ENCODE measurements around the gene RFTN1.

The RFTN1 gene

GRCh38 chr3:16464511-16465148, 48.9 kb downstream of the RFTN1 start:
- no peak for DNase-seq (ENCODE audit: low spot score)

- DNase-seq (ENCODE audit: low spot score) = no peak
Measured at GRCh38 chr3:16463914-16464313, 49.6 kb downstream of the RFTN1 start.

GRCh38 chr3:16463119-16463518, 50.4 kb downstream of the RFTN1 start:
- DNase-seq (ENCODE audit: low spot score) = no peak

GRCh38 chr3:16462679-16463078, 50.8 kb downstream of the RFTN1 start:
- peak; percentile 44 for DNase-seq (ENCODE audit: low spot score)

- no peak for DNase-seq (ENCODE audit: low spot score)
Measured at GRCh38 chr3:16461463-16462245, 51.8 kb downstream of the RFTN1 start.

- no peak for DNase-seq (ENCODE audit: low spot score)
Measured at GRCh38 chr3:16460886-16461285, 52.6 kb downstream of the RFTN1 start.

GRCh38 chr3:16460273-16460672, 53.2 kb downstream of the RFTN1 start:
- no peak for DNase-seq (ENCODE audit: low spot score)

- DNase-seq (ENCODE audit: low spot score) = peak; percentile 7
Measured at GRCh38 chr3:16456784-16457415, 56.6 kb downstream of the RFTN1 start.

- DNase-seq (ENCODE audit: low spot score) = no peak
Measured at GRCh38 chr3:16455966-16456365, 57.5 kb downstream of the RFTN1 start.

GRCh38 chr3:16455001-16455400, 58.5 kb downstream of the RFTN1 start:
- no peak for DNase-seq (ENCODE audit: low spot score)

GRCh38 chr3:16452261-16452660, 61.2 kb downstream of the RFTN1 start:
- DNase-seq (ENCODE audit: low spot score) = no peak

GRCh38 chr3:16449369-16449768, 64.1 kb downstream of the RFTN1 start:
- no peak for DNase-seq (ENCODE audit: low spot score)

- DNase-seq (ENCODE audit: low spot score) = peak; percentile 3
Measured at GRCh38 chr3:16448639-16449070, 64.8 kb downstream of the RFTN1 start.

- DNase-seq (ENCODE audit: low spot score) = no peak
Measured at GRCh38 chr3:16447135-16447534, 66.4 kb downstream of the RFTN1 start.

- no peak for DNase-seq (ENCODE audit: low spot score)
Measured at GRCh38 chr3:16444344-16444743, 69.2 kb downstream of the RFTN1 start.

GRCh38 chr3:16442730-16443129, 70.8 kb downstream of the RFTN1 start:
- no peak for DNase-seq (ENCODE audit: low spot score)

- DNase-seq (ENCODE audit: low spot score) = no peak
Measured at GRCh38 chr3:16441371-16441875, 72.1 kb downstream of the RFTN1 start.

GRCh38 chr3:16439848-16440708, 73.4 kb downstream of the RFTN1 start:
- DNase-seq (ENCODE audit: low spot score) = no peak

GRCh38 chr3:16439163-16439847, 74.2 kb downstream of the RFTN1 start:
- no peak for DNase-seq (ENCODE audit: low spot score)

GRCh38 chr3:16437640-16438039, 75.9 kb downstream of the RFTN1 start:
- DNase-seq (ENCODE audit: low spot score) = no peak

- no peak for DNase-seq (ENCODE audit: low spot score)
Measured at GRCh38 chr3:16433701-16434151, 79.8 kb downstream of the RFTN1 start.
